H9 (cell line): ENCODE measurements around the gene CNTFR. TPM values are rescaled to one million over a fixed set of nuclear protein-coding genes. Genes with fewer than 3 reads are reported as not detected.

Experiments used
- DNase-seq: peaks from one replicate; pipeline ENCODE4 v3.0.0-alpha.2; 2017
- H2AFZ ChIP-seq: one replicate; pipeline ENCODE4 v1.6.1; 2013; ENCODE audit warnings: mild to moderate bottlenecking, low read length, control low read depth, moderate library complexity
- H2AK5ac ChIP-seq: 2 replicates; pipeline ENCODE4 v1.6.1; 2013; ENCODE audit warnings: low read length, control low read depth, mixed read lengths; ENCODE audit not compliant: insufficient read length
- H2BK120ac ChIP-seq: one replicate; pipeline ENCODE4 v1.6.1; 2013; ENCODE audit warnings: low read depth, mild to moderate bottlenecking, low read length, control low read depth, inconsistent platforms; ENCODE audit not compliant: poor library complexity, severe bottlenecking
- H2BK12ac ChIP-seq: 2 replicates; pipeline ENCODE4 v1.6.1; 2013; ENCODE audit warnings: low read length, control low read depth, mixed read lengths, low read depth; ENCODE audit not compliant: insufficient read length
- H2BK15ac ChIP-seq: 2 replicates; pipeline ENCODE4 v1.6.1; 2013; ENCODE audit warnings: low read depth, low read length, control low read depth
- H2BK20ac ChIP-seq: one replicate; pipeline ENCODE4 v1.6.1; 2013; ENCODE audit warnings: low read depth, mild to moderate bottlenecking, low read length, control low read depth, inconsistent platforms; ENCODE audit not compliant: poor library complexity, severe bottlenecking
- H2BK5ac ChIP-seq: 2 replicates; pipeline ENCODE4 v1.6.1; 2013; ENCODE audit warnings: low read length, control low read depth, mixed read lengths; ENCODE audit not compliant: insufficient read length
- H3K14ac ChIP-seq: 2 replicates; pipeline ENCODE4 v1.6.1; 2013; ENCODE audit warnings: low read length, control low read depth; ENCODE audit not compliant: insufficient read depth
- H3K18ac ChIP-seq: 2 replicates; pipeline ENCODE4 v1.6.1; 2013; ENCODE audit warnings: low read depth, mild to moderate bottlenecking, mixed read lengths, low read length, control low read depth; ENCODE audit not compliant: insufficient read length
- H3K23ac ChIP-seq: 2 replicates; pipeline ENCODE4 v1.6.1; 2013; ENCODE audit warnings: low read length, control low read depth, mixed read lengths, low read depth; ENCODE audit not compliant: insufficient read length
- H3K23me2 ChIP-seq: 2 replicates; pipeline ENCODE4 v1.6.1; 2013; ENCODE audit warnings: low read depth, mild to moderate bottlenecking, mixed read lengths, low read length, control low read depth; ENCODE audit not compliant: insufficient read length, poor library complexity, severe bottlenecking
- H3K27ac ChIP-seq: 2 replicates; pipeline ENCODE4 v1.5.1; 2013; ENCODE audit warnings: low read length, control low read depth, mixed read lengths, low read depth; ENCODE audit not compliant: insufficient read length
- H3K27me3 ChIP-seq: 2 replicates; pipeline ENCODE4 v1.6.1; 2013; ENCODE audit warnings: low read length, control low read depth, inconsistent platforms; ENCODE audit not compliant: insufficient read depth
- H3K4ac ChIP-seq: 2 replicates; pipeline ENCODE4 v1.6.1; 2013; ENCODE audit warnings: low read depth, mild to moderate bottlenecking, control low read depth, inconsistent platforms, low read length, moderate library complexity
- H3K4me1 ChIP-seq: 2 replicates; pipeline ENCODE4 v1.6.1; 2013; ENCODE audit warnings: low read length, control low read depth, inconsistent platforms; ENCODE audit not compliant: insufficient read depth
- H3K4me2 ChIP-seq: 2 replicates; pipeline ENCODE4 v1.6.1; 2013; ENCODE audit warnings: low read length, control low read depth, mixed read lengths; ENCODE audit not compliant: insufficient read length, insufficient read depth
- H3K56ac ChIP-seq: 2 replicates; pipeline ENCODE4 v1.6.1; 2013; ENCODE audit warnings: low read depth, mild to moderate bottlenecking, mixed read lengths, low read length, control low read depth; ENCODE audit not compliant: insufficient read length
- H3K79me1 ChIP-seq: 2 replicates; pipeline ENCODE4 v1.6.1; 2013; ENCODE audit warnings: low read depth, mild to moderate bottlenecking, moderate library complexity, low read length, control low read depth, inconsistent platforms; ENCODE audit not compliant: insufficient read depth, poor library complexity, severe bottlenecking
- H3K79me2 ChIP-seq: 2 replicates; pipeline ENCODE4 v1.6.1; 2013; ENCODE audit warnings: low read length, control low read depth, inconsistent platforms; ENCODE audit not compliant: insufficient read depth
- H3K9ac ChIP-seq: 2 replicates; pipeline ENCODE4 v1.6.1; 2013; ENCODE audit warnings: low read length, control low read depth, mixed read lengths; ENCODE audit not compliant: insufficient read length; ENCODE audit errors: extremely low read depth
- H3K9me3 ChIP-seq: one replicate; pipeline ENCODE4 v1.6.1; 2013; ENCODE audit warnings: low read depth, low read length, inconsistent platforms; ENCODE audit not compliant: control insufficient read depth
- H3T11ph ChIP-seq: one replicate; pipeline ENCODE4 v1.6.1; 2013; ENCODE audit warnings: mild to moderate bottlenecking, low read length, control low read depth, inconsistent platforms
- H4K20me1 ChIP-seq: one replicate; pipeline ENCODE4 v1.6.1; 2013; ENCODE audit not compliant: control insufficient read depth, insufficient read length, insufficient read depth
- H4K5ac ChIP-seq: 2 replicates; pipeline ENCODE4 v1.6.1; 2013; ENCODE audit warnings: low read depth, mild to moderate bottlenecking, mixed read lengths, low read length, control low read depth; ENCODE audit not compliant: insufficient read length
- H4K8ac ChIP-seq: replicated peaks from 2 replicates; pipeline ENCODE4 v1.6.1; 2013; ENCODE audit warnings: low read length, control low read depth, mixed read lengths, low read depth; ENCODE audit not compliant: insufficient read length
- H4K91ac ChIP-seq: 2 replicates; pipeline ENCODE4 v1.6.1; 2013; ENCODE audit warnings: low read depth, mild to moderate bottlenecking, moderate library complexity, mixed read lengths, low read length, control low read depth; ENCODE audit not compliant: insufficient read length
- H3K27ac Mint-ChIP-seq, 3 experiments: 2 replicates in 2 of 3; 3 replicates in 1 of 3; pipeline ENCODE4 v1.8.0; 2020 to 2021; ENCODE audit warnings: mixed read lengths in 3 of 3, mild to moderate bottlenecking in 1 of 3, moderate library complexity in 1 of 3
- H3K27me3 Mint-ChIP-seq: 2 replicates; pipeline ENCODE4 v1.8.0; 2021; ENCODE audit warnings: low read depth, mild to moderate bottlenecking, moderate library complexity, mixed read lengths
- H3K36me3 Mint-ChIP-seq, 3 experiments: 2 replicates in 2 of 3; 3 replicates in 1 of 3; pipeline ENCODE4 v1.8.0; 2020 to 2021; ENCODE audit warnings: low read depth in 3 of 3, mixed read lengths in 3 of 3; ENCODE audit not compliant: insufficient read depth in 1 of 3
- H3K4me1 Mint-ChIP-seq, 2 experiments: 2 replicates each; pipeline ENCODE4 v1.8.0; 2020; ENCODE audit warnings: mixed read lengths in 2 of 2
- H3K4me3 Mint-ChIP-seq, 2 experiments: 2 replicates in 1 of 2; 3 replicates in 1 of 2; pipeline ENCODE4 v1.8.0; 2020 to 2021; ENCODE audit warnings: mild to moderate bottlenecking in 2 of 2, mixed read lengths in 2 of 2, moderate library complexity in 1 of 2
- H3K9me3 Mint-ChIP-seq, 2 experiments: 2 replicates in 1 of 2; 3 replicates in 1 of 2; pipeline ENCODE4 v1.8.0; 2020; ENCODE audit warnings: mild to moderate bottlenecking in 2 of 2, mixed read lengths in 2 of 2, moderate library complexity in 1 of 2
- WGBS: extraction: QIAGEN DNeasy Blood & Tissue Kit; methylation state at CpG from one replicate; pipeline ENCODE4 v1.1.7; 2013; ENCODE audit warnings: missing lambda C conversion rate, low lambda C conversion rate, mixed read lengths; ENCODE audit not compliant: insufficient read length; ENCODE audit errors: extremely low coverage; 5-methylcytosine and 5-hydroxymethylcytosine counted together
- total RNA-seq: library from RNA; stranded (reverse); gene quantifications from 2 replicates; pipeline ENCODE4 v1.2.1, GENCODE V29; 2021
- TF ChIP-seq, protein P1 (sequence below): fragments of 200-600 bp; sonication (generic); conservative IDR thresholded peaks from 3 replicates; pipeline ENCODE4 v1.8.0; 2021; ENCODE audit warnings: antibody characterized with exemption, mild to moderate bottlenecking

CNTFR gene
- total RNA-seq, 1 experiment from 2014 or later: 0.55 TPM

DNA sequence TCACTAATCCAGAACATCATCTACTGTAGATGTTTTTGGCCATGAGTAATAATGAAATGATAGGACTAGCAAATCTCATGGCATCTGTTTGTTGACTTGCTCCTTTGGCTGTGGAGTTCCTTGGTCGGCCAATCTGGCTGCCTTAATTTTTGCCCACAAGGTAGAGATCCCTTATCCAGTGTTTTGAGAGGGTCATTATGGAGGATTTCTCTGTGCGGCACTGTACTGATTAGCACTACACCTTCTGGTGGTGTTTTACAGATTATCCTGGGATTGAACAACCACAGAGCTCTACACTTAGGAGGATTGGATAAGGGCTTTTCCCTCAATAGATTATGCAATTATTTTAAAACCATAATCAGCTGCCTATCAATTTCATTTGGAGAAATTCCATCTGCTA, 63.5 kb downstream of the CNTFR start:
- no peaks in the 10 kb centered on the region for H4K20me1 ChIP-seq
- TF ChIP-seq, protein P1, sequence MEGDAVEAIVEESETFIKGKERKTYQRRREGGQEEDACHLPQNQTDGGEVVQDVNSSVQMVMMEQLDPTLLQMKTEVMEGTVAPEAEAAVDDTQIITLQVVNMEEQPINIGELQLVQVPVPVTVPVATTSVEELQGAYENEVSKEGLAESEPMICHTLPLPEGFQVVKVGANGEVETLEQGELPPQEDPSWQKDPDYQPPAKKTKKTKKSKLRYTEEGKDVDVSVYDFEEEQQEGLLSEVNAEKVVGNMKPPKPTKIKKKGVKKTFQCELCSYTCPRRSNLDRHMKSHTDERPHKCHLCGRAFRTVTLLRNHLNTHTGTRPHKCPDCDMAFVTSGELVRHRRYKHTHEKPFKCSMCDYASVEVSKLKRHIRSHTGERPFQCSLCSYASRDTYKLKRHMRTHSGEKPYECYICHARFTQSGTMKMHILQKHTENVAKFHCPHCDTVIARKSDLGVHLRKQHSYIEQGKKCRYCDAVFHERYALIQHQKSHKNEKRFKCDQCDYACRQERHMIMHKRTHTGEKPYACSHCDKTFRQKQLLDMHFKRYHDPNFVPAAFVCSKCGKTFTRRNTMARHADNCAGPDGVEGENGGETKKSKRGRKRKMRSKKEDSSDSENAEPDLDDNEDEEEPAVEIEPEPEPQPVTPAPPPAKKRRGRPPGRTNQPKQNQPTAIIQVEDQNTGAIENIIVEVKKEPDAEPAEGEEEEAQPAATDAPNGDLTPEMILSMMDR: no peak
- H2BK20ac ChIP-seq: no peak overlapping the region
- H3K14ac ChIP-seq: no peak overlapping the region
- no peak overlapping the region for H3K9ac ChIP-seq
- no peak for DNase-seq
- Mint-ChIP-seq H3K36me3 (peaks cover 0 to 3% (median 0%) of the 10 kb centered on the region in 3 experiments; a peak in 1 of 7 replicates), H3K4me1 (peaks cover 10 to 17% of the 10 kb centered on the region in 2 experiments), H3K9me3 (peaks cover 2% of the 10 kb centered on the region in 2 experiments; a peak in 2 of 5 replicates), H3K27me3 (peaks cover 71% of the 10 kb centered on the region), H3K4me3 (no peak overlapping the region), H3K27ac (no peak overlapping the region)
- no peak overlapping the region for H2BK15ac ChIP-seq
- no peak overlapping the region for H2BK120ac ChIP-seq
- no peak overlapping the region for H2AFZ ChIP-seq
- no peaks in the 10 kb centered on the region for H3K9me3 ChIP-seq
- peaks cover 6% of the 10 kb centered on the region; the same call in 1 of the 2 replicates for H3K4me1 ChIP-seq
- H2BK12ac ChIP-seq: no peak overlapping the region
- no peaks in the 10 kb centered on the region for H3K79me2 ChIP-seq
- no peak overlapping the region for H4K5ac ChIP-seq
- no peak overlapping the region for H4K8ac ChIP-seq
- no peaks in the 10 kb centered on the region for H3K79me1 ChIP-seq
- H3K18ac ChIP-seq: no peak overlapping the region
- H2AK5ac ChIP-seq: no peak overlapping the region
- no peak overlapping the region for H3K4me2 ChIP-seq
- H3K4ac ChIP-seq: no peak overlapping the region
- no peak overlapping the region for H3K27ac ChIP-seq
- H3K23ac ChIP-seq: no peak overlapping the region
- H3K56ac ChIP-seq: no peak overlapping the region
- H4K91ac ChIP-seq: no peak overlapping the region
- no peak overlapping the region for H2BK5ac ChIP-seq
- WGBS: no CpG with 5 or more reads among the region's 2 CpGs
- H3K27me3 ChIP-seq: no peaks in the 10 kb centered on the region; the same call in 1 of the 2 replicates
- peaks cover 10% of the 10 kb centered on the region for H3K23me2 ChIP-seq
- H3T11ph ChIP-seq: no peak overlapping the region
